ENCODE results near the gene CACNA1D.

CACNA1D gene

GRCh38 chr3:53552730-53553129 is 58.3 kb downstream of the CACNA1D start:
- H2AK5ac ChIP-seq (ENCODE audit: low read length) = no peak overlapping the region
- no peak overlapping the region for H4K8ac ChIP-seq (ENCODE audit: low read depth, low read length)
- no peaks in the 10 kb centered on the region for H3K4me1 ChIP-seq (ENCODE audit: control insufficient read depth, low read depth, low read length)
- H3K56ac ChIP-seq (ENCODE audit: low read length) = no peak overlapping the region
- no peak for DNase-seq
- no peak overlapping the region for H3K27ac ChIP-seq (ENCODE audit: low read depth, low read length)
- H3K4me3 ChIP-seq (ENCODE audit: low read length) = no peak overlapping the region
- no peak overlapping the region for H3K18ac ChIP-seq (ENCODE audit: low read length)
- WGBS (ENCODE audit: extremely low coverage, insufficient coverage, low lambda C conversion rate) = no CpG with 5 or more reads among the region's 2 CpGs
- H3K9ac ChIP-seq (ENCODE audit: low read length) = no peak overlapping the region
- no peak overlapping the region for H3K4ac ChIP-seq (ENCODE audit: low read depth, low read length)
- no peak overlapping the region for H2BK120ac ChIP-seq (ENCODE audit: low read depth, low read length)
- no peak overlapping the region for H3K4me2 ChIP-seq (ENCODE audit: low read length)
- no peaks in the 10 kb centered on the region for H3K36me3 ChIP-seq (ENCODE audit: control insufficient read depth, insufficient read depth, low read length)
- H3K79me1 ChIP-seq (ENCODE audit: low read length) = no peaks in the 10 kb centered on the region
- no peaks in the 10 kb centered on the region for H3K27me3 ChIP-seq (ENCODE audit: insufficient read depth, low read length, poor library complexity)
- no peak overlapping the region for H3K23ac ChIP-seq (ENCODE audit: low read length)
- no peak overlapping the region for H2BK15ac ChIP-seq (replicated peaks; ENCODE audit: low read depth)
- H4K5ac ChIP-seq (ENCODE audit: low read length) = no peak overlapping the region
- H2BK5ac ChIP-seq (ENCODE audit: low read length) = no peak overlapping the region
- no peaks in the 10 kb centered on the region for H3K79me2 ChIP-seq (ENCODE audit: control insufficient read depth, insufficient read depth, low read length)

- no peaks in the 10 kb centered on the region for H3K4me1 ChIP-seq (ENCODE audit: control insufficient read depth, low read depth, low read length)
- H3K18ac ChIP-seq (ENCODE audit: low read length) = no peak overlapping the region
- no peak overlapping the region for H2BK5ac ChIP-seq (ENCODE audit: low read length)
- no peak overlapping the region for H3K56ac ChIP-seq (ENCODE audit: low read length)
- no peak overlapping the region for H4K5ac ChIP-seq (ENCODE audit: low read length)
- no peak overlapping the region for H3K4ac ChIP-seq (ENCODE audit: low read depth, low read length)
- no peak overlapping the region for H2BK120ac ChIP-seq (ENCODE audit: low read depth, low read length)
- H3K4me3 ChIP-seq (ENCODE audit: low read length) = no peak overlapping the region
- H3K79me1 ChIP-seq (ENCODE audit: low read length) = no peaks in the 10 kb centered on the region
- DNase-seq = no peak
- no peaks in the 10 kb centered on the region for H3K27me3 ChIP-seq (ENCODE audit: insufficient read depth, low read length, poor library complexity)
- no peak overlapping the region for H3K9ac ChIP-seq (ENCODE audit: low read length)
- no peaks in the 10 kb centered on the region for H3K79me2 ChIP-seq (ENCODE audit: control insufficient read depth, insufficient read depth, low read length)
- H3K27ac ChIP-seq (ENCODE audit: low read depth, low read length) = no peak overlapping the region
- no peak overlapping the region for H4K8ac ChIP-seq (ENCODE audit: low read depth, low read length)
- H2BK15ac ChIP-seq (replicated peaks; ENCODE audit: low read depth) = no peak overlapping the region
- H3K36me3 ChIP-seq (ENCODE audit: control insufficient read depth, insufficient read depth, low read length) = no peaks in the 10 kb centered on the region
- no peak overlapping the region for H2AK5ac ChIP-seq (ENCODE audit: low read length)
- no CpG with 5 or more reads among the region's 5 CpGs for WGBS (ENCODE audit: extremely low coverage, insufficient coverage, low lambda C conversion rate)
- H3K4me2 ChIP-seq (ENCODE audit: low read length) = no peak overlapping the region
- no peak overlapping the region for H3K23ac ChIP-seq (ENCODE audit: low read length)
These were observed 58.8 kb downstream of the CACNA1D start for GRCh38 chr3:53553200-53553599.

- no peak for DNase-seq
- H3K56ac ChIP-seq (ENCODE audit: low read length) = no peak overlapping the region
- H3K27me3 ChIP-seq (ENCODE audit: insufficient read depth, low read length, poor library complexity) = no peaks in the 10 kb centered on the region
- WGBS (ENCODE audit: extremely low coverage, insufficient coverage, low lambda C conversion rate) = no CpG with 5 or more reads among the region's 4 CpGs
- H2AK5ac ChIP-seq (ENCODE audit: low read length) = no peak overlapping the region
- no peak overlapping the region for H3K18ac ChIP-seq (ENCODE audit: low read length)
- no peak overlapping the region for H3K4me2 ChIP-seq (ENCODE audit: low read length)
- no peaks in the 10 kb centered on the region for H3K36me3 ChIP-seq (ENCODE audit: control insufficient read depth, insufficient read depth, low read length)
- no peaks in the 10 kb centered on the region for H3K79me2 ChIP-seq (ENCODE audit: control insufficient read depth, insufficient read depth, low read length)
- H2BK5ac ChIP-seq (ENCODE audit: low read length) = no peak overlapping the region
- no peak overlapping the region for H3K23ac ChIP-seq (ENCODE audit: low read length)
- no peaks in the 10 kb centered on the region for H3K79me1 ChIP-seq (ENCODE audit: low read length)
- H2BK15ac ChIP-seq (replicated peaks; ENCODE audit: low read depth) = no peak overlapping the region
- no peak overlapping the region for H3K4ac ChIP-seq (ENCODE audit: low read depth, low read length)
- H3K4me3 ChIP-seq (ENCODE audit: low read length) = no peak overlapping the region
- H4K5ac ChIP-seq (ENCODE audit: low read length) = no peak overlapping the region
- H4K8ac ChIP-seq (ENCODE audit: low read depth, low read length) = no peak overlapping the region
- no peak overlapping the region for H3K9ac ChIP-seq (ENCODE audit: low read length)
- H2BK120ac ChIP-seq (ENCODE audit: low read depth, low read length) = no peak overlapping the region
- no peaks in the 10 kb centered on the region for H3K4me1 ChIP-seq (ENCODE audit: control insufficient read depth, low read depth, low read length)
- H3K27ac ChIP-seq (ENCODE audit: low read depth, low read length) = no peak overlapping the region
These were observed 60.2 kb downstream of the CACNA1D start for GRCh38 chr3:53554559-53555067.

- Histone ChIP-seq H3K4me1 (ENCODE audit: control insufficient read depth, low read depth, low read length) (no peaks in the 10 kb centered on the region), H3K79me2 (ENCODE audit: control insufficient read depth, insufficient read depth, low read length) (no peaks in the 10 kb centered on the region), H2BK15ac (replicated peaks; ENCODE audit: low read depth) (no peak overlapping the region), H3K79me1 (ENCODE audit: low read length) (no peaks in the 10 kb centered on the region), H3K9ac (ENCODE audit: low read length) (no peak overlapping the region), H4K5ac (ENCODE audit: low read length) (no peak overlapping the region), H3K27me3 (ENCODE audit: insufficient read depth, low read length, poor library complexity) (no peaks in the 10 kb centered on the region), H3K36me3 (ENCODE audit: control insufficient read depth, insufficient read depth, low read length) (no peaks in the 10 kb centered on the region), H2AK5ac (ENCODE audit: low read length) (no peak overlapping the region), H2BK5ac (ENCODE audit: low read length) (no peak overlapping the region), H3K56ac (ENCODE audit: low read length) (no peak overlapping the region), H4K8ac (ENCODE audit: low read depth, low read length) (no peak overlapping the region), H3K4ac (ENCODE audit: low read depth, low read length) (no peak overlapping the region), H3K27ac (ENCODE audit: low read depth, low read length) (no peak overlapping the region), H3K4me2 (ENCODE audit: low read length) (no peak overlapping the region), H2BK120ac (ENCODE audit: low read depth, low read length) (no peak overlapping the region), H3K18ac (ENCODE audit: low read length) (no peak overlapping the region), H3K23ac (ENCODE audit: low read length) (no peak overlapping the region), H3K4me3 (ENCODE audit: low read length) (no peak overlapping the region)
- DNase-seq = no peak
- no CpG with 5 or more reads among the region's 4 CpGs for whole genome bisulfite sequencing (ENCODE audit: extremely low coverage, insufficient coverage, low lambda C conversion rate)
These were observed 60.7 kb downstream of the CACNA1D start for GRCh38 chr3:53555068-53555588.

GRCh38 chr3:53566461-53567145 is 72.2 kb downstream of the CACNA1D start:
- H3K79me2 ChIP-seq (ENCODE audit: control insufficient read depth, insufficient read depth, low read length) = no peaks in the 10 kb centered on the region
- no peak overlapping the region for H2BK15ac ChIP-seq (replicated peaks; ENCODE audit: low read depth)
- H3K79me1 ChIP-seq (ENCODE audit: low read length) = no peaks in the 10 kb centered on the region
- H3K9ac ChIP-seq (ENCODE audit: low read length) = no peak overlapping the region
- no peak overlapping the region for H3K18ac ChIP-seq (ENCODE audit: low read length)
- H3K56ac ChIP-seq (ENCODE audit: low read length) = no peak overlapping the region
- no peak overlapping the region for H2AK5ac ChIP-seq (ENCODE audit: low read length)
- DNase-seq = peak; percentile 83
- H2BK120ac ChIP-seq (ENCODE audit: low read depth, low read length) = no peak overlapping the region
- H3K4me1 ChIP-seq (ENCODE audit: control insufficient read depth, low read depth, low read length) = peaks cover 2% of the 10 kb centered on the region
- H3K36me3 ChIP-seq (ENCODE audit: control insufficient read depth, insufficient read depth, low read length) = no peaks in the 10 kb centered on the region
- H3K4ac ChIP-seq (ENCODE audit: low read depth, low read length) = no peak overlapping the region
- no peak overlapping the region for H3K4me2 ChIP-seq (ENCODE audit: low read length)
- no CpG with 5 or more reads among the region's 11 CpGs for WGBS (ENCODE audit: extremely low coverage, insufficient coverage, low lambda C conversion rate)
- no peak overlapping the region for H4K8ac ChIP-seq (ENCODE audit: low read depth, low read length)
- no peak overlapping the region for H3K4me3 ChIP-seq (ENCODE audit: low read length)
- no peaks in the 10 kb centered on the region for H3K27me3 ChIP-seq (ENCODE audit: insufficient read depth, low read length, poor library complexity)
- H3K27ac ChIP-seq (ENCODE audit: low read depth, low read length) = peak overlapping the region; percentile 38
- no peak overlapping the region for H3K23ac ChIP-seq (ENCODE audit: low read length)
- H2BK5ac ChIP-seq (ENCODE audit: low read length) = no peak overlapping the region
- H4K5ac ChIP-seq (ENCODE audit: low read length) = no peak overlapping the region

- Histone ChIP-seq H3K23ac (ENCODE audit: low read length) (no peak overlapping the region), H3K4me1 (ENCODE audit: control insufficient read depth, low read depth, low read length) (peaks cover 2% of the 10 kb centered on the region), H3K18ac (ENCODE audit: low read length) (no peak overlapping the region), H4K5ac (ENCODE audit: low read length) (no peak overlapping the region), H3K79me2 (ENCODE audit: control insufficient read depth, insufficient read depth, low read length) (no peaks in the 10 kb centered on the region), H3K9ac (ENCODE audit: low read length) (no peak overlapping the region), H2BK120ac (ENCODE audit: low read depth, low read length) (no peak overlapping the region), H3K4me3 (ENCODE audit: low read length) (no peak overlapping the region), H3K56ac (ENCODE audit: low read length) (no peak overlapping the region), H3K4ac (ENCODE audit: low read depth, low read length) (no peak overlapping the region), H4K8ac (ENCODE audit: low read depth, low read length) (no peak overlapping the region), H2AK5ac (ENCODE audit: low read length) (no peak overlapping the region), H3K27ac (ENCODE audit: low read depth, low read length) (no peak overlapping the region), H3K4me2 (ENCODE audit: low read length) (no peak overlapping the region), H3K36me3 (ENCODE audit: control insufficient read depth, insufficient read depth, low read length) (no peaks in the 10 kb centered on the region), H2BK15ac (replicated peaks; ENCODE audit: low read depth) (no peak overlapping the region), H3K79me1 (ENCODE audit: low read length) (no peaks in the 10 kb centered on the region), H3K27me3 (ENCODE audit: insufficient read depth, low read length, poor library complexity) (no peaks in the 10 kb centered on the region), H2BK5ac (ENCODE audit: low read length) (no peak overlapping the region)
- no peak for DNase-seq
- WGBS (ENCODE audit: extremely low coverage, insufficient coverage, low lambda C conversion rate) = no CpG with 5 or more reads among the region's 2 CpGs
These were observed 75.7 kb downstream of the CACNA1D start for GRCh38 chr3:53570081-53570480.

All from mesendoderm (in vitro differentiated cells).